ENCODE results near the gene NFATC2IP. TPM values are rescaled to one million over a fixed set of nuclear protein-coding genes. Genes with fewer than 3 reads are reported as not detected.
A peak's percentile ranks its signal among the peaks of the same experiment; 100 is the strongest.

Gene NFATC2IP
- total RNA-seq, 6 experiments from 2014 or later = 10.3 to 16.5 (median 13.1) TPM

DNA sequence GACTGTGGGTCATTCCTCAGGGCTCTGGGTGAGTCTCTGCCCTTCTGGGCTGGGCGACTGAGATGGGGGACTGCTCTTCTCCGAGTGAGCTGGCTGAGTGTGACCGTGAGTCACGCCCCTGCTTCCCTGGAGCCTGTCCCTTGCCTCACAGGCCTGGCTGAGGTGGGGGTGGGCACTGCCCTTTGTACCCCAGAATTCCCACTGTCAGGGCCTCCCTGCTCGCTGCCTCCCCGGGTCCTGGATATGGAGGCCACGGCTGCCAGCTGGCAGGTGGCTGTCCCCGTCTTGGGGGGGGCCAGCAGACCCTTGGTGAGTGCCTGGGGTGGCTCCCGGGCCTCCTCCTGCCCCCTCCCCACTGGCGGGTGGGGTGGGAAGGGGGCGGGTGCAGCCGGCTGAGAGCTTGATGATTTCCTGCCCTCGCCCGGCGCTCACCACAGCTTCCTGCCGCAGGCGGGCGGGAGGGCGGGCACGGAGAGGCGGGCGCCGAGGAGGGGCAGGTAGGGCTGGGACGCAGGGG lies 33.9 kb downstream of the NFATC2IP start, which contains the start of gene LAT:
LAT (plus strand) TSS at position 434 of the 517 bp plus-strand sequence. CDS start 366 bp downstream, outside the sequence.
- H3K27me3 ChIP-seq = no peaks in the 10 kb centered on the region
- TF ChIP-seq, protein P1, sequence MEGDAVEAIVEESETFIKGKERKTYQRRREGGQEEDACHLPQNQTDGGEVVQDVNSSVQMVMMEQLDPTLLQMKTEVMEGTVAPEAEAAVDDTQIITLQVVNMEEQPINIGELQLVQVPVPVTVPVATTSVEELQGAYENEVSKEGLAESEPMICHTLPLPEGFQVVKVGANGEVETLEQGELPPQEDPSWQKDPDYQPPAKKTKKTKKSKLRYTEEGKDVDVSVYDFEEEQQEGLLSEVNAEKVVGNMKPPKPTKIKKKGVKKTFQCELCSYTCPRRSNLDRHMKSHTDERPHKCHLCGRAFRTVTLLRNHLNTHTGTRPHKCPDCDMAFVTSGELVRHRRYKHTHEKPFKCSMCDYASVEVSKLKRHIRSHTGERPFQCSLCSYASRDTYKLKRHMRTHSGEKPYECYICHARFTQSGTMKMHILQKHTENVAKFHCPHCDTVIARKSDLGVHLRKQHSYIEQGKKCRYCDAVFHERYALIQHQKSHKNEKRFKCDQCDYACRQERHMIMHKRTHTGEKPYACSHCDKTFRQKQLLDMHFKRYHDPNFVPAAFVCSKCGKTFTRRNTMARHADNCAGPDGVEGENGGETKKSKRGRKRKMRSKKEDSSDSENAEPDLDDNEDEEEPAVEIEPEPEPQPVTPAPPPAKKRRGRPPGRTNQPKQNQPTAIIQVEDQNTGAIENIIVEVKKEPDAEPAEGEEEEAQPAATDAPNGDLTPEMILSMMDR (IDR thresholded peaks at IDR 0.05) = no peak
- no peak for TF ChIP-seq POLR2A (IDR thresholded peaks at IDR 0.05)
- H3K36me3 ChIP-seq = peaks cover 0 to 29% (median 5%) of the 10 kb centered on the region in 4 donors
- H3K4me1 ChIP-seq = no peaks in the 10 kb centered on the region
- no peaks in the 10 kb centered on the region for H3K9me3 ChIP-seq
- intact Hi-C loops (cut with DNase I) = no loop called here
- ATAC-seq = peak; percentile 27 to 63 (median 40)
- peak in 1 of 3 donors; percentile 35 for DNase-seq
- no CpG with 5 or more reads among the region's 24 CpGs for WGBS (ENCODE audit: insufficient coverage, low coverage, low lambda C conversion rate, missing lambda C conversion rate)
- peak within 1 kb of the TSS in 1 of 3 donors; percentile 13 for H3K27ac ChIP-seq
- peak within 1 kb of the TSS in 1 of 3 donors; percentile 10 for H3K4me3 ChIP-seq

DNA sequence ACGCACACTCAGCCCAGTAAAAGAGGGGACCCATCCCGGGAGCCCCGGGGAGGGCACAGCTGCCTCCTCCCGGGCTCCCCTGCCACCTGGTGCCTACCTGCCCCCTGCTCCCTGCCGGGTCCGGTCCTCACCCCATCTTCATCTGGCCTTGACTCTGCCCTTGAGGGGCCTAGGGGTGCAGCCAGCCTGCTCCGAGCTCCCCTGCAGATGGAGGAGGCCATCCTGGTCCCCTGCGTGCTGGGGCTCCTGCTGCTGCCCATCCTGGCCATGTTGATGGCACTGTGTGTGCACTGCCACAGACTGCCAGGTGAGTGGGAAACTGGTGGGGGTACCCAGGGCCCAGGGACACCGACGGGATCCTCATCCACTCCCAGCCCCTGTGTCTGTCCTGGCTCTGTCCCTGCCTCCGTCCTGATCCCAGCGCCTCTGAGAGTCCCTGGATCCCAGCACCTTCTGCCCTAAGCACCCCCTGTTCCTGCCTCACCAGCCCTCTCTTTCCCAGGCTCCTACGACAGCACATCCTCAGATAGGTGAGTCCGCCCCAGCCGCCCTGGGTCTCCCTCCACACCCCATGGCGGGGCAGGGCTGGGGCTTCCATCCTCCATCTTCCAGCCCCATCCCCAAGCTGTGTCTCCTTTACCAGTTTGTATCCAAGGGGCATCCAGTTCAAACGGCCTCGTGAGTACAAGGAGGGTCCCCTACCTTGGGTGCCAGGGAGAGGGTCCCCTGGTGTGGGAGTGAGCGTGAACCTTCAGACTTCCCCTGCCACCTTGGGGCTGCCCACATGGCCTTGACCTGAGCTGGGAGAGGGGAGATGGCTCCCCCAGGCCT lies 34.7 kb downstream of the NFATC2IP start:
- intact Hi-C loops (cut with DNase I) = no loop called here
- Histone ChIP-seq H3K9me3 (no peaks in the 10 kb centered on the region), H3K4me1 (no peaks in the 10 kb centered on the region), H3K27ac (no peak overlapping the region), H3K4me3 (peak overlapping the region in 1 of 3 donors; percentile 10), H3K27me3 (no peaks in the 10 kb centered on the region), H3K36me3 (peaks cover 0 to 29% (median 5%) of the 10 kb centered on the region in 4 donors)
- 95% methylated on average over 4 of the region's 19 CpGs for WGBS (ENCODE audit: insufficient coverage, low coverage, low lambda C conversion rate, missing lambda C conversion rate)
- TF ChIP-seq, protein P1 (IDR thresholded peaks at IDR 0.05) = no peak
- TF ChIP-seq POLR2A (IDR thresholded peaks at IDR 0.05) = no peak
- ATAC-seq = peak in 3 of 4 donors; percentile 3 to 13 (median 9)
- DNase-seq = peak in 1 of 3 donors; percentile 19

DNA sequence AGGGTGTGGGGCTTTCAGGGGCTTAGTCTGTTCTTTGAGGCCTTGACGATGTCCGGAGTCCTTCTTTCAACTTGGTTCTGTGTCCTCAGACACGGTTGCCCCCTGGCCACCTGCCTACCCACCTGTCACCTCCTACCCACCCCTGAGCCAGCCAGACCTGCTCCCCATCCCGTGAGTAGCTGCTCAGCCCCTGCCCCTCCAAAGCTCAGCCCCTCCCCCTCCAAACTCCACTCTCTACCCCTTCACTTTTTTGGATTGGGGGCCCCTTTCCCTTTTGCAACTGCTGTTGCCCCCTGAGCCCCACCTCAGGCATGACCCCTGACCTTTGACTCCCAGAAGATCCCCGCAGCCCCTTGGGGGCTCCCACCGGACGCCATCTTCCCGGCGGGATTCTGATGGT lies 35.3 kb downstream of the NFATC2IP start:
- H3K4me3 ChIP-seq = no peak overlapping the region
- intact Hi-C loops (cut with DNase I) = no loop called here
- no peaks in the 10 kb centered on the region for H3K9me3 ChIP-seq
- H3K36me3 ChIP-seq = peaks cover 0 to 23% (median 3%) of the 10 kb centered on the region in 4 donors
- H3K4me1 ChIP-seq = no peaks in the 10 kb centered on the region
- TF ChIP-seq POLR2A (IDR thresholded peaks at IDR 0.05) = no peak
- TF ChIP-seq, protein P1 (IDR thresholded peaks at IDR 0.05) = no peak
- 97% methylated on average over 5 of the region's 9 CpGs for WGBS (ENCODE audit: insufficient coverage, low coverage, low lambda C conversion rate, missing lambda C conversion rate)
- no peak for DNase-seq
- H3K27me3 ChIP-seq = no peaks in the 10 kb centered on the region
- H3K27ac ChIP-seq = no peak overlapping the region
- no peak for ATAC-seq

DNA sequence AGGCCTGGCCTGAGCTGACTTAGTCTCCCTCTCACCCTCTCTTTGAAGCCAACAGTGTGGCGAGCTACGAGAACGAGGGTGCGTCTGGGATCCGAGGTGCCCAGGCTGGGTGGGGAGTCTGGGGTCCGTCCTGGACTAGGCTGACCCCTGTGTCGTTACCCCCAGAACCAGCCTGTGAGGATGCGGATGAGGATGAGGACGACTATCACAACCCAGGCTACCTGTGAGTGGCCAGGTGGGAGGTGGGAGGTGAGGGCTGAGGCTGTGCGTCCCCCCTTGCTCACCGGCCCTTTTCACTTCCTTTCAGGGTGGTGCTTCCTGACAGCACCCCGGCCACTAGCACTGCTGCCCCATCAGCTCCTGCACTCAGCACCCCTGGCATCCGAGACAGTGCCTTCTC lies 35.8 kb downstream of the NFATC2IP start:
- no CpG with 5 or more reads among the region's 13 CpGs for WGBS (ENCODE audit: insufficient coverage, low coverage, low lambda C conversion rate, missing lambda C conversion rate)
- no peaks in the 10 kb centered on the region for H3K4me1 ChIP-seq
- H3K27me3 ChIP-seq = no peaks in the 10 kb centered on the region
- TF ChIP-seq POLR2A (IDR thresholded peaks at IDR 0.05) = no peak
- TF ChIP-seq, protein P1 (IDR thresholded peaks at IDR 0.05) = no peak
- ATAC-seq = no peak
- H3K4me3 ChIP-seq = no peak overlapping the region
- H3K9me3 ChIP-seq = no peaks in the 10 kb centered on the region
- peaks cover 0 to 19% (median 2%) of the 10 kb centered on the region in 4 donors for H3K36me3 ChIP-seq
- no peak overlapping the region for H3K27ac ChIP-seq
- DNase-seq = no peak
- intact Hi-C loops (cut with DNase I) = no loop called here
